Tibial nerve (tissue), 4 donors: ENCODE results near the gene PTPRJ. TPM values are rescaled to one million over a fixed set of nuclear protein-coding genes. Genes with fewer than 3 reads are reported as not detected.
"Not testable (repeated sequence)": the region's sequence is repeated elsewhere in the genome, so short reads cannot be mapped to it uniquely, and the experiment has no call there.

Experiments used
- DNase-seq, 2 donors: peaks; one replicate each; pipeline ENCODE4 v3.0.0-alpha.2; 2019; ENCODE audit warnings: low spot score in 2 of 2
- H3K27ac ChIP-seq, 4 donors: fragments of 200-600 bp; sonication (generic) in 3 of 4; one replicate each; pipeline ENCODE4 v1.5.1; 2017 to 2019; ENCODE audit warnings: mild to moderate bottlenecking in 1 of 4
- H3K27me3 ChIP-seq, 2 donors: fragments of 200-600 bp; sonication (generic) in 1 of 2; one replicate each; pipeline versions ENCODE4 v1.5.1 to v1.6.0; 2017 to 2019
- H3K36me3 ChIP-seq, 3 donors: fragments of 200-600 bp; sonication (generic); one replicate each; pipeline ENCODE4 v1.5.1; 2018 to 2019
- H3K4me1 ChIP-seq, 4 donors: fragments of 200-600 bp; sonication (generic) in 3 of 4; one replicate each; pipeline ENCODE4 v1.5.1; 2017 to 2019
- H3K4me3 ChIP-seq, 4 donors: fragments of 200-600 bp; sonication (generic) in 3 of 4; one replicate each; pipeline ENCODE4 v1.5.1; 2017 to 2019; ENCODE audit warnings: mild to moderate bottlenecking in 1 of 4, moderate library complexity in 1 of 4
- H3K9me3 ChIP-seq, 4 donors: fragments of 200-600 bp; sonication (generic) in 3 of 4; one replicate each; pipeline ENCODE4 v1.5.1; 2017 to 2019
- EP300 ChIP-seq, 2 donors: sonication (generic); formaldehyde crosslinking; IDR thresholded peaks; one replicate each; pipeline ENCODE4 v1.6.1; 2017; ENCODE audit warnings: antibody characterized with exemption in 2 of 2, mild to moderate bottlenecking in 1 of 2
- POLR2A ChIP-seq, 2 donors: fragments of 450-650 bp; IDR thresholded peaks; one replicate each; pipeline ENCODE4 v1.6.1; 2017; ENCODE audit warnings: antibody characterized with exemption in 2 of 2, mild to moderate bottlenecking in 2 of 2, moderate library complexity in 2 of 2
- WGBS, 2 donors: methylation state at CpG; one replicate each; pipeline ENCODE4 v1.1.5; 2018; 5-methylcytosine and 5-hydroxymethylcytosine counted together
- total RNA-seq, 4 donors: library from RNA; depleted of rRNA; stranded (reverse); fragments of >200 nt; gene quantifications; one replicate each; pipeline ENCODE4 v1.1.0, GENCODE V29; 2016
- TF ChIP-seq, protein P1 (sequence below), 5 experiments: fragments of 200-600 bp in 3 of 5; fragments of 450-650 bp in 2 of 5; sonication (generic) in 3 of 5; IDR thresholded peaks; one replicate each; pipeline ENCODE4 v1.5.1; 2016 to 2019; ENCODE audit warnings: antibody characterized with exemption in 5 of 5, mild to moderate bottlenecking in 3 of 5, moderate library complexity in 2 of 5

PTPRJ gene
- total RNA-seq, 4 donors from 2014 or later = 20.5 to 24.3 (median 22.3) TPM

DNA sequence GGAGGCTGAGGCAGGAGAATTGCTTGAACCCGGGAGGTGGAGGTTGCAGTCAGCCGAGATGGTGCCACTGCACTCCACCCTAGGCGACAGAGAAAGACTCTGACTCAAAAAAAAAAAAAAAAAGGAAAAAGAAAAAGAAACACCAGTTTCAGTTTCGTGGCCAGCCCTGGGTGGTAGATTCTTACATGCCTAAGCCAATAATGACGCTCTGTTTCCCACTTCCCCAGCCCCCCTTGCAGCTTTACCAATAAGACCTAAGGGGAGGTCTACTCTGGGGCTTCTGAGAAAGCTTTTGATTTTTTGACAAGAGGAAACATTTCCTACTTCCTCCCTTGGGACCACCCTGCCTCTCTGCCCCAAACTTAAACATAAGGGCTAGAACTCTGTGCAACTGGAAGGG is 30.0 kb upstream of the PTPRJ start:
- Histone ChIP-seq H3K27me3 (no peaks in the 10 kb centered on the region), H3K36me3 (no peaks in the 10 kb centered on the region), H3K4me1 (peaks cover 0 to 15% (median 2%) of the 10 kb centered on the region in 4 donors), H3K9me3 (no peaks in the 10 kb centered on the region), H3K27ac (peak overlapping the region in 1 of 4 donors; percentile 5), H3K4me3 (no peak overlapping the region)
- TF ChIP-seq EP300 (IDR thresholded peaks at IDR 0.05) (no peak), POLR2A (IDR thresholded peaks at IDR 0.05) (no peak)
- TF ChIP-seq, protein P1, sequence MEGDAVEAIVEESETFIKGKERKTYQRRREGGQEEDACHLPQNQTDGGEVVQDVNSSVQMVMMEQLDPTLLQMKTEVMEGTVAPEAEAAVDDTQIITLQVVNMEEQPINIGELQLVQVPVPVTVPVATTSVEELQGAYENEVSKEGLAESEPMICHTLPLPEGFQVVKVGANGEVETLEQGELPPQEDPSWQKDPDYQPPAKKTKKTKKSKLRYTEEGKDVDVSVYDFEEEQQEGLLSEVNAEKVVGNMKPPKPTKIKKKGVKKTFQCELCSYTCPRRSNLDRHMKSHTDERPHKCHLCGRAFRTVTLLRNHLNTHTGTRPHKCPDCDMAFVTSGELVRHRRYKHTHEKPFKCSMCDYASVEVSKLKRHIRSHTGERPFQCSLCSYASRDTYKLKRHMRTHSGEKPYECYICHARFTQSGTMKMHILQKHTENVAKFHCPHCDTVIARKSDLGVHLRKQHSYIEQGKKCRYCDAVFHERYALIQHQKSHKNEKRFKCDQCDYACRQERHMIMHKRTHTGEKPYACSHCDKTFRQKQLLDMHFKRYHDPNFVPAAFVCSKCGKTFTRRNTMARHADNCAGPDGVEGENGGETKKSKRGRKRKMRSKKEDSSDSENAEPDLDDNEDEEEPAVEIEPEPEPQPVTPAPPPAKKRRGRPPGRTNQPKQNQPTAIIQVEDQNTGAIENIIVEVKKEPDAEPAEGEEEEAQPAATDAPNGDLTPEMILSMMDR (IDR thresholded peaks at IDR 0.05) = no peak
- DNase-seq = no peak
- WGBS, 2 donors = 35 to 40% methylated on average over 5 of the region's 5 CpGs

DNA sequence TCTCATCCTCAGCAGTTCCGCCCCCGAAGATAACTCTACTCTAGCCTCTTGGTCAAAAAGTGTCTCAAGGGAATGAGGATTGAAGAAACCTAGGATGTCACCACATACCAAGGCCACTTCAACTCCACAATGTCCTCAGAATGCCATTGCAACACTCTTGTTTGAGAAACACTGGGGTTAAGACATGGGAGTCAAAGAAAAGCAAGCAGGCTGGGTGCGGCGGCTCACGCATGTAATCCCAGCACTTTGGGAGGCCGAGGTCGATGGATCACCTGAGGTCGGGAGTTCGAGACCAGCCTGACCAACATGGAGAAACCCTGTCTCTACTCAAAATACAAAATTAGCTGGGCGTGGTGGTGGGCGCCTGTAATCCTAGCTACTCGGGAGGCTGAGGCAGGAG is 28.9 kb upstream of the PTPRJ start:
- peaks cover 0 to 14% (median 2%) of the 10 kb centered on the region in 4 donors for H3K4me1 ChIP-seq
- H3K36me3 ChIP-seq, H3K4me3 ChIP-seq, DNase-seq, H3K27ac ChIP-seq, H3K27me3 ChIP-seq, H3K9me3 ChIP-seq: not testable (repeated sequence)
- 97% methylated on average over 12 of the region's 12 CpGs for WGBS, 2 donors

DNA sequence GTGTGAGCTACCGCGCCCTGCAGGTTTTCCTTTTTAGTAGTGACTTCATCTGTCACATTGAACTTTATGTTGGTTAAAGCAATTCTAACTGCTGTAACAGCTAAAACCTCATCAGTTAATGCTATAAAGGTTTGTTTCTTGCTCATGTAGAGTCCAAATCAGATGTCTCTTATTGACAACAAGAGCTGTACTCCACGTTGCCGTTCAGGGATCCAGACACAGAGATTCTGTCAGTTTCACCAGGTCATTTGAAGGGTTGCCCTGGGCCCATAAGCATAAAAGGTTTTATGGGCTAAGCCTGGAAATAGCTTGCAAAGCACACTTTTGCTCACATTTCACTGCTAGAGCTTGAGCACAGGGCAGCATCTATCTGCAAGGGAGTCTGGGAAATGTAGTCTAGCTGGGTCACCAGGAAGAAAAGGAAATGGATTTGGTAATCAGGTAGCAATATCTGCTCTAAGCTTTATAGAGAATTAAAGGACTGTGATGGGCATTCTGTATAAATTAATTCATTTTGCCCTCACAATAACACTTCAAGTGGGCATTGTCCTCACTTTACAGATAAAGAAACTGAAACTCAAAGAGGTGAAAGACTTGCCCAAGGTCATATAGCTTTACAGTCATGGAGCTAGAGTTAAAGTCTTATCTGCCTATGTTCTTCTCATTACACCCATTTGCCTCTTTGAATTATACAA is 25.2 kb upstream of the PTPRJ start:
- Histone ChIP-seq H3K27ac (no peak overlapping the region), H3K4me3 (no peak overlapping the region), H3K36me3 (no peaks in the 10 kb centered on the region), H3K4me1 (peaks cover 0 to 4% (median 0%) of the 10 kb centered on the region in 4 donors), H3K9me3 (no peaks in the 10 kb centered on the region), H3K27me3 (no peaks in the 10 kb centered on the region)
- no peak for TF ChIP-seq POLR2A (IDR thresholded peaks at IDR 0.05)
- TF ChIP-seq, protein P1 (IDR thresholded peaks at IDR 0.05) = no peak
- WGBS, 2 donors = 79 to 83% methylated on average over 4 of the region's 4 CpGs
- no peak for DNase-seq

DNA sequence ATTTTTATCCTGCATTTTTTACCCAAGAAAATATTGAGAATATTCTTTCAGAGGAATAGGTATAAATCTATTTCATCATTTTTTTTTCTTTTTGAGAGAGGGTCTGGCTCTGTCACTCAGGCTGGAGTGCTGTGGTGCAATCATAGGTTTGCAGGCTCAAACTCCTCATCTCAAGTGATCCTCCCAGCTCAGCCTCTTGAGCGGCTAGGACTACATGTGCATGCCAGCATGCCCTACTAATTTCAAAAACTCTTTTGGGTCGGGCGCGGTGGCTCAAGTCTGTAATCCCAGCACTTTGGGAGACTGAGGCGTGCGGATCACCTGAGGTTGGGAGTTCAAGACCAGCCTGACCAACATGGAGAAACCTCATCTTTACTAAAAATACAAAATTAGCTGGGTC is 20.3 kb upstream of the PTPRJ start:
- H3K27me3 ChIP-seq = no peaks in the 10 kb centered on the region
- WGBS, 2 donors = 95 to 97% methylated on average over 6 of the region's 6 CpGs
- no peak overlapping the region for H3K27ac ChIP-seq
- no peak for DNase-seq
- H3K9me3 ChIP-seq = no peaks in the 10 kb centered on the region
- H3K4me1 ChIP-seq = no peaks in the 10 kb centered on the region
- H3K36me3 ChIP-seq = no peaks in the 10 kb centered on the region
- H3K4me3 ChIP-seq = no peak overlapping the region
- TF ChIP-seq, protein P1 (IDR thresholded peaks at IDR 0.05) = no peak
- no peak for TF ChIP-seq EP300 (IDR thresholded peaks at IDR 0.05)
- TF ChIP-seq POLR2A (IDR thresholded peaks at IDR 0.05) = no peak

DNA sequence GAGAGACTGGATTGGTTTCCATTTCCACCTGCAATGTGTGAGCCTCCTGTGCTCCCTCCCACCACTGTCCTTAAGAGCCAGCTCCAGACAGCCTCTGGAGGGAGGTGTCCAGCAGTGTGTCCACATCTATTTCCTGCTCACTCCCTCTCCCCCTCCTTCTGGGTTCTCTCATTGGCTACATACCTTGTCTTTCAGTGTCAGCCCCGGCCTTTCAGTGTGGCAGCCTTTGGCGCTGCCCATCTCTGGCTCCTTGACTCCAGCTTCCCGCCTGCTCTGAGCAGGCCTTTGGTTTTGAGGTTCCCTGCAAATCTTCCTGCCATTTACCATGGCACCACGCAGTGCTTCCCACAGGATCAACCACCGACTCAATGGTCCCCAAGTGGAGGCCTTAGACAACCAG is 19.0 kb upstream of the PTPRJ start:
- no peaks in the 10 kb centered on the region for H3K27me3 ChIP-seq
- 95 to 98% methylated on average over 5 of the region's 5 CpGs for WGBS, 2 donors
- H3K4me1 ChIP-seq = no peaks in the 10 kb centered on the region
- no peaks in the 10 kb centered on the region for H3K9me3 ChIP-seq
- no peak for DNase-seq
- H3K4me3 ChIP-seq = no peak overlapping the region
- no peak overlapping the region for H3K27ac ChIP-seq
- H3K36me3 ChIP-seq = no peaks in the 10 kb centered on the region
- TF ChIP-seq EP300 (IDR thresholded peaks at IDR 0.05) (no peak), POLR2A (IDR thresholded peaks at IDR 0.05) (no peak)
- TF ChIP-seq, protein P1 (IDR thresholded peaks at IDR 0.05) = no peak
